ENCODE data around the gene EPB41L4A. TPM values are rescaled to one million over a fixed set of nuclear protein-coding genes. Genes with fewer than 3 reads are reported as not detected.

Gene EPB41L4A
- total RNA-seq, 3 donors from 2014 or later, result 22.0 to 25.9 (median 22.6) TPM

GRCh38 chr5:112143690-112144089 is 275.4 kb downstream of the EPB41L4A start:
- no peak overlapping the region for H3K27ac ChIP-seq
- H3K27me3 ChIP-seq, result no peaks in the 10 kb centered on the region
- intact Hi-C loops (cut with DNase I; ENCODE audit: low total_unique reads), result no loop called here
- no peaks in the 10 kb centered on the region for H3K4me1 ChIP-seq
- TF ChIP-seq CTCF (IDR thresholded peaks at IDR 0.05) (no peak), POLR2A (IDR thresholded peaks at IDR 0.05) (no peak), POLR2AphosphoS5 (IDR thresholded peaks at IDR 0.05) (no peak)
- H3K36me3 ChIP-seq, result no peaks in the 10 kb centered on the region
- DNase-seq (ENCODE audit: low spot score in 2 of 2), result no peak
- H3K9me3 ChIP-seq, result no peaks in the 10 kb centered on the region
- H3K4me3 ChIP-seq, result no peak overlapping the region

- TF ChIP-seq POLR2A (IDR thresholded peaks at IDR 0.05) (no peak), CTCF (IDR thresholded peaks at IDR 0.05) (no peak), POLR2AphosphoS5 (IDR thresholded peaks at IDR 0.05) (no peak)
- no peak overlapping the region for H3K27ac ChIP-seq
- H3K4me1 ChIP-seq, result no peaks in the 10 kb centered on the region
- H3K36me3 ChIP-seq, result no peaks in the 10 kb centered on the region
- H3K4me3 ChIP-seq, result no peak overlapping the region
- intact Hi-C loops (cut with DNase I; ENCODE audit: low total_unique reads), result no loop called here
- H3K9me3 ChIP-seq, result no peaks in the 10 kb centered on the region
- DNase-seq (ENCODE audit: low spot score in 2 of 2), result no peak
- no peaks in the 10 kb centered on the region for H3K27me3 ChIP-seq
Measured at GRCh38 chr5:112142769-112143270, 276.3 kb downstream of the EPB41L4A start.

GRCh38 chr5:112141582-112141981 is 277.5 kb downstream of the EPB41L4A start:
- intact Hi-C loops (cut with DNase I; ENCODE audit: low total_unique reads), result no loop called here
- Histone ChIP-seq H3K4me1 (no peaks in the 10 kb centered on the region), H3K27me3 (no peaks in the 10 kb centered on the region), H3K36me3 (no peaks in the 10 kb centered on the region), H3K27ac (no peak overlapping the region), H3K9me3 (no peaks in the 10 kb centered on the region), H3K4me3 (no peak overlapping the region)
- TF ChIP-seq CTCF (IDR thresholded peaks at IDR 0.05), result no peak
- no peak for TF ChIP-seq POLR2A (IDR thresholded peaks at IDR 0.05)
- TF ChIP-seq POLR2AphosphoS5 (IDR thresholded peaks at IDR 0.05), result no peak
- DNase-seq (ENCODE audit: low spot score in 2 of 2), result no peak

- no peak for DNase-seq (ENCODE audit: low spot score in 2 of 2)
- TF ChIP-seq CTCF (IDR thresholded peaks at IDR 0.05) (no peak), POLR2AphosphoS5 (IDR thresholded peaks at IDR 0.05) (no peak), POLR2A (IDR thresholded peaks at IDR 0.05) (no peak)
- H3K4me1 ChIP-seq, result no peaks in the 10 kb centered on the region
- no peaks in the 10 kb centered on the region for H3K36me3 ChIP-seq
- no peaks in the 10 kb centered on the region for H3K9me3 ChIP-seq
- H3K4me3 ChIP-seq, result no peak overlapping the region
- no peak overlapping the region for H3K27ac ChIP-seq
- intact Hi-C loops (cut with DNase I; ENCODE audit: low total_unique reads), result loop anchor here (5.0 kb wide), 1 partner anchor 601 kb away; no protein-coding TSS in a partner anchor
- H3K27me3 ChIP-seq, result no peaks in the 10 kb centered on the region
Measured at GRCh38 chr5:112138526-112138925, 280.6 kb downstream of the EPB41L4A start.

GRCh38 chr5:112136773-112137172 is 282.3 kb downstream of the EPB41L4A start:
- H3K9me3 ChIP-seq, result no peaks in the 10 kb centered on the region
- intact Hi-C loops (cut with DNase I; ENCODE audit: low total_unique reads), result loop anchor here (5.0 kb wide), 1 partner anchor 599 kb away; no protein-coding TSS in a partner anchor
- DNase-seq (ENCODE audit: low spot score in 2 of 2), result no peak
- TF ChIP-seq POLR2A (IDR thresholded peaks at IDR 0.05) (no peak), POLR2AphosphoS5 (IDR thresholded peaks at IDR 0.05) (no peak), CTCF (IDR thresholded peaks at IDR 0.05) (no peak)
- no peaks in the 10 kb centered on the region for H3K36me3 ChIP-seq
- no peaks in the 10 kb centered on the region for H3K27me3 ChIP-seq
- no peaks in the 10 kb centered on the region for H3K4me1 ChIP-seq
- H3K4me3 ChIP-seq, result no peak overlapping the region
- no peak overlapping the region for H3K27ac ChIP-seq

Data from breast epithelium (tissue), 4 donors.